Muscle layer of duodenum (tissue), 2 donors: Measurements from ENCODE around the gene USP24.
A peak's percentile ranks its signal among the peaks of the same experiment; 100 is the strongest.

ENCODE experiments used
- H3K27ac ChIP-seq: one replicate; pipeline ENCODE4 v1.7.0; 2013; ENCODE audit warnings: mild to moderate bottlenecking, low read length
- H3K27me3 ChIP-seq: one replicate; pipeline ENCODE4 v1.7.0; 2013; ENCODE audit warnings: low read depth, mild to moderate bottlenecking, control low read depth, low read length
- H3K36me3 ChIP-seq, 2 donors: one replicate each; pipeline ENCODE4 v1.7.0; 2013; ENCODE audit warnings: low read length in 2 of 2, control low read depth in 1 of 2, mild to moderate bottlenecking in 1 of 2; ENCODE audit not compliant: insufficient read depth in 2 of 2, control insufficient read depth in 1 of 2
- H3K4me1 ChIP-seq, 2 donors: one replicate each; pipeline ENCODE4 v1.7.0; 2013; ENCODE audit warnings: low read length in 2 of 2, mild to moderate bottlenecking in 2 of 2, control low read depth in 1 of 2, moderate library complexity in 1 of 2; ENCODE audit not compliant: insufficient read depth in 2 of 2, control insufficient read depth in 1 of 2
- H3K4me3 ChIP-seq, 2 donors: one replicate each; pipeline ENCODE4 v1.7.0; 2013; ENCODE audit warnings: low read length in 2 of 2, low read depth in 1 of 2, mild to moderate bottlenecking in 1 of 2
- H3K9me3 ChIP-seq, 2 donors: one replicate each; pipeline ENCODE4 v1.7.0; 2013; ENCODE audit warnings: low read length in 2 of 2, control low read depth in 1 of 2, mild to moderate bottlenecking in 1 of 2; ENCODE audit not compliant: control insufficient read depth in 1 of 2
- donor health status: healthy.

The USP24 gene

GRCh38 chr1:55154616-55155015 is 60.5 kb downstream of the USP24 start:
- Histone ChIP-seq H3K36me3 (peaks cover 35 to 36% of the 10 kb centered on the region in 2 donors), H3K27ac (no peak overlapping the region), H3K27me3 (no peaks in the 10 kb centered on the region), H3K4me1 (peaks cover 0 to 8% of the 10 kb centered on the region in 2 donors), H3K9me3 (no peaks in the 10 kb centered on the region), H3K4me3 (no peak overlapping the region)

GRCh38 chr1:55153031-55153430 is 62.1 kb downstream of the USP24 start:
- H3K27ac ChIP-seq, result no peak overlapping the region
- peaks cover 0 to 8% of the 10 kb centered on the region in 2 donors for H3K4me1 ChIP-seq
- no peaks in the 10 kb centered on the region for H3K9me3 ChIP-seq
- H3K27me3 ChIP-seq, result no peaks in the 10 kb centered on the region
- no peak overlapping the region for H3K4me3 ChIP-seq
- H3K36me3 ChIP-seq, result peaks cover 22% of the 10 kb centered on the region in 2 donors

GRCh38 chr1:55150880-55151588 is 64.1 kb downstream of the USP24 start:
- peak overlapping the region; percentile 1 for H3K27ac ChIP-seq
- peaks cover 0 to 8% of the 10 kb centered on the region in 2 donors for H3K4me1 ChIP-seq
- H3K27me3 ChIP-seq, result no peaks in the 10 kb centered on the region
- no peak overlapping the region for H3K4me3 ChIP-seq
- peaks cover 19 to 20% of the 10 kb centered on the region in 2 donors for H3K36me3 ChIP-seq
- H3K9me3 ChIP-seq, result no peaks in the 10 kb centered on the region

- peaks cover 22 to 31% of the 10 kb centered on the region in 2 donors for H3K36me3 ChIP-seq
- H3K4me1 ChIP-seq, result peaks cover 0 to 8% of the 10 kb centered on the region in 2 donors
- H3K4me3 ChIP-seq, result no peak overlapping the region
- H3K27ac ChIP-seq, result no peak overlapping the region
- H3K9me3 ChIP-seq, result no peaks in the 10 kb centered on the region
- no peaks in the 10 kb centered on the region for H3K27me3 ChIP-seq
Measured at GRCh38 chr1:55148676-55149075, 66.5 kb downstream of the USP24 start.

GRCh38 chr1:55147524-55147923 is 67.6 kb downstream of the USP24 start:
- H3K27me3 ChIP-seq, result no peaks in the 10 kb centered on the region
- no peak overlapping the region for H3K4me3 ChIP-seq
- peaks cover 18 to 37% of the 10 kb centered on the region in 2 donors for H3K36me3 ChIP-seq
- no peak overlapping the region for H3K27ac ChIP-seq
- peaks cover 0 to 8% of the 10 kb centered on the region in 2 donors for H3K4me1 ChIP-seq
- no peaks in the 10 kb centered on the region for H3K9me3 ChIP-seq

GRCh38 chr1:55146781-55147180 is 68.4 kb downstream of the USP24 start:
- Histone ChIP-seq H3K4me1 (peaks cover 0 to 6% of the 10 kb centered on the region in 2 donors), H3K27ac (no peak overlapping the region), H3K27me3 (no peaks in the 10 kb centered on the region), H3K9me3 (no peaks in the 10 kb centered on the region), H3K4me3 (no peak overlapping the region), H3K36me3 (peaks cover 23 to 36% of the 10 kb centered on the region in 2 donors)

- Histone ChIP-seq H3K36me3 (peaks cover 30 to 40% of the 10 kb centered on the region in 2 donors), H3K4me1 (no peaks in the 10 kb centered on the region), H3K9me3 (no peaks in the 10 kb centered on the region), H3K27me3 (no peaks in the 10 kb centered on the region), H3K4me3 (no peak overlapping the region), H3K27ac (no peak overlapping the region)
Measured at GRCh38 chr1:55144886-55145285, 70.3 kb downstream of the USP24 start.

- H3K9me3 ChIP-seq, result no peaks in the 10 kb centered on the region
- H3K4me3 ChIP-seq, result no peak overlapping the region
- H3K36me3 ChIP-seq, result peaks cover 31 to 48% of the 10 kb centered on the region in 2 donors
- no peaks in the 10 kb centered on the region for H3K27me3 ChIP-seq
- no peaks in the 10 kb centered on the region for H3K4me1 ChIP-seq
- no peak overlapping the region for H3K27ac ChIP-seq
Measured at GRCh38 chr1:55143684-55144083, 71.5 kb downstream of the USP24 start.

GRCh38 chr1:55141295-55141893 is 73.8 kb downstream of the USP24 start:
- Histone ChIP-seq H3K9me3 (no peaks in the 10 kb centered on the region), H3K36me3 (peaks cover 53 to 71% of the 10 kb centered on the region in 2 donors), H3K4me3 (no peak overlapping the region), H3K27ac (no peak overlapping the region), H3K27me3 (no peaks in the 10 kb centered on the region), H3K4me1 (no peaks in the 10 kb centered on the region)

GRCh38 chr1:55140546-55140983 is 74.6 kb downstream of the USP24 start:
- H3K36me3 ChIP-seq, result peaks cover 53 to 75% of the 10 kb centered on the region in 2 donors
- no peaks in the 10 kb centered on the region for H3K27me3 ChIP-seq
- H3K27ac ChIP-seq, result no peak overlapping the region
- no peaks in the 10 kb centered on the region for H3K9me3 ChIP-seq
- no peaks in the 10 kb centered on the region for H3K4me1 ChIP-seq
- no peak overlapping the region for H3K4me3 ChIP-seq

- Histone ChIP-seq H3K27ac (no peak overlapping the region), H3K36me3 (peaks cover 50 to 74% of the 10 kb centered on the region in 2 donors), H3K4me1 (no peaks in the 10 kb centered on the region), H3K4me3 (no peak overlapping the region), H3K9me3 (no peaks in the 10 kb centered on the region), H3K27me3 (no peaks in the 10 kb centered on the region)
Measured at GRCh38 chr1:55140137-55140536, 75.0 kb downstream of the USP24 start.
